Osteocyte (in vitro differentiated cells): ENCODE results near the gene GSTP1. TPM values are rescaled to one million over a fixed set of nuclear protein-coding genes. Genes with fewer than 3 reads are reported as not detected.
"Not testable (repeated sequence)": the region's sequence is repeated elsewhere in the genome, so short reads cannot be mapped to it uniquely, and the experiment has no call there.

Source experiments
- DNase-seq: peaks from one replicate; pipeline ENCODE4 v3.0.0; 2021; ENCODE audit warnings: mixed read lengths; ENCODE audit not compliant: unreplicated experiment; ENCODE audit errors: extremely low spot score
- H3K27ac Mint-ChIP-seq: one replicate; pipeline ENCODE4 v1.8.0; 2021; ENCODE audit warnings: mild to moderate bottlenecking, mixed read lengths; ENCODE audit not compliant: unreplicated experiment
- H3K27me3 Mint-ChIP-seq: one replicate; pipeline ENCODE4 v1.8.0; 2021; ENCODE audit warnings: mixed read lengths; ENCODE audit not compliant: unreplicated experiment
- H3K36me3 Mint-ChIP-seq: one replicate; pipeline ENCODE4 v1.8.0; 2021; ENCODE audit warnings: mixed read lengths; ENCODE audit not compliant: unreplicated experiment
- H3K4me1 Mint-ChIP-seq: one replicate; pipeline ENCODE4 v1.8.0; 2021; ENCODE audit warnings: mixed read lengths; ENCODE audit not compliant: unreplicated experiment
- H3K4me3 Mint-ChIP-seq: one replicate; pipeline ENCODE4 v1.8.0; 2021; ENCODE audit warnings: mild to moderate bottlenecking, moderate library complexity, mixed read lengths; ENCODE audit not compliant: unreplicated experiment
- H3K9me3 Mint-ChIP-seq: one replicate; pipeline ENCODE4 v1.8.0; 2021; ENCODE audit warnings: mixed read lengths; ENCODE audit not compliant: unreplicated experiment
- CTCF ChIP-seq: fragments of 200-600 bp; sonication (generic); IDR thresholded peaks from 2 replicates; pipeline ENCODE4 v1.5.0; 2021; ENCODE audit warnings: antibody characterized with exemption, mild to moderate bottlenecking, moderate library complexity
- total RNA-seq: library from RNA; stranded (reverse); gene quantifications from 2 replicates; pipeline ENCODE4 v1.2.1, GENCODE V29; 2021

The GSTP1 gene
- total RNA-seq, 1 donor from 2014 or later, result 544 TPM

DNA sequence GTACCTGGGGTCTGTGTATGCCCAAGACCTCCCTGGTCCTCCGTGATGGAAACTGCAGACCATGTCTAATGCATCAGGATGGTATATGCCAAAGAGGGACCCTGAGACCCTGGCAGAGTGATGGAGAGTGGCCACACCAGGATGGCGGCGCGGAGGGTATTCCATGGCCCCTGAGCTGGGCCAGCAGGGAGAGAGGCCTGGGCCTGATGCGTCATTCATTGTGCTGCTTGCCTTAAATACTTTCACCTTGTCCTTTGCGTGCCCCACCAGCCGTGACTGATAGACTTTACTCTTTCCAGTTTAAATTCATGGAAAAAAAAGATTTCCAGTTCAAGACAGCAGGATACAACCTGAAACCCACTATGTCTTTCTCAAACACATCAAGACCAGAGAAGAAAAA, 17.5 kb downstream of the GSTP1 start:
- Mint-ChIP-seq H3K4me3 (no peak overlapping the region), H3K27ac (no peak overlapping the region), H3K27me3 (peaks cover 41% of the 10 kb centered on the region), H3K9me3 (no peaks in the 10 kb centered on the region), H3K36me3 (no peaks in the 10 kb centered on the region), H3K4me1 (no peaks in the 10 kb centered on the region)
- no peak for DNase-seq
- TF ChIP-seq CTCF, result no peak

GRCh38 chr11:67604119-67604518, 20.5 kb downstream of the GSTP1 start:
- H3K27ac Mint-ChIP-seq, H3K36me3 Mint-ChIP-seq, H3K4me1 Mint-ChIP-seq, H3K9me3 Mint-ChIP-seq, H3K4me3 Mint-ChIP-seq, DNase-seq: not testable (repeated sequence)
- peaks cover 31% of the 10 kb centered on the region for H3K27me3 Mint-ChIP-seq

DNA sequence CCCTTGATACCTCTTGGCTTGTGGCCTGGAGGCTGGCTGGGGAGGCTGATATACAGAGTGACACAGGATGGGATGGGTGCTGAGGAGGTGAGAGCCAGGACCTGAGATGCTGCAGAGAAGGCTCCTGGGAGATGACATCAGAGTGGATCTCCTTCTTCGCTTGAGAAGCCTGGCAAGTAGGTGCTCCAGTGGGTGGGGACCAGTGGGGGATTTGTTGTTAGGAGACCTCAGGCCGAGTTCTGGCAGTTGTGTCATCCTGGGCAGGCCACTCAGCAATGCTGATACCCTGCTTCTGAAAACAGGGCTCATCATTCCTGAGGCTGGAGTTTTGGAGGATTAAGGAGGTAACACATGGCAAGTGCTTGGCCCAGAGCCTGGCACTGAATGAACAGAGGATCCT, 21.2 kb downstream of the GSTP1 start:
- DNase-seq, result no peak
- no peak for TF ChIP-seq CTCF
- H3K4me1 Mint-ChIP-seq, result peaks cover 9% of the 10 kb centered on the region
- peak overlapping the region; percentile 2 for H3K4me3 Mint-ChIP-seq
- no peaks in the 10 kb centered on the region for H3K9me3 Mint-ChIP-seq
- no peak overlapping the region for H3K27ac Mint-ChIP-seq
- peaks cover 24% of the 10 kb centered on the region for H3K27me3 Mint-ChIP-seq
- no peaks in the 10 kb centered on the region for H3K36me3 Mint-ChIP-seq

DNA sequence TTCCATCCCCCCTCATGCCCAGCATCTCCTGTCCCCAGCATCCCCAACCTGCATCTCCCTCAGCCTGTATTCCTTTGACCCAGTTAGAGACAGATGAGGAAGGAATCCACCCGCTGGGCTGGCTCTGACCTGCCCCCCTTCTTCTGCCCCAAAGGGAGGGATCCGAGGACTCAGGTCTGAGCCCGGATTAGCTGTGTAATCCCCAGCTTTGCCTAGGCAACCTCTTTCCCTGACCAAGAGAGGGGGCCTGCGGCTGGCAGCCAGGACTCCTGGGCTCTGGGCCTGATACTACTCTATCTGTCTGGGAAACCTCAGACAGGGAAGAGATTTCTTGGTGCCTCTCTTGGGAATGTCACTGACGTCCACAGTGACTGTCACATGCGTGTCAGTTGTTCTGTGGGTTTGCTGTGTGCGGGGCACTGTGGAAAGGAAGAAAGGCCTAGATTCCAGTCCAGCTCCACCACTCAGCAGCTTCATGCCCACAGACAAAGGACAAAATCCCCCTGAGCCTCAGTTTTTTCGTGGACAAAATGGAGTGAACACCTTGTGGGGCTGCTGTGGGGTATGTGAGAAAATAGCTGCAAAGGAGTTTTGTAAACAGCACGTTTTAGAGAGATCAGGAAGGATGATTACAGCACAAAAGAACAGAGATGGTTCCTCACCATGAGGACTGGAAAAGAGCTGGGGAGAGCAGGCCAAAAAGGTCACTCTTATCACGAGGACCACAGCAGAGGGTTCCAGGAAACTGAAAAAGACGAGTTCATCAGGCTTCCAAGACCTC, 21.8 kb downstream of the GSTP1 start:
- no peaks in the 10 kb centered on the region for H3K9me3 Mint-ChIP-seq
- DNase-seq, result no peak
- H3K36me3 Mint-ChIP-seq, result no peaks in the 10 kb centered on the region
- H3K4me1 Mint-ChIP-seq, result peaks cover 9% of the 10 kb centered on the region
- no peak overlapping the region for H3K27ac Mint-ChIP-seq
- H3K27me3 Mint-ChIP-seq, result peaks cover 20% of the 10 kb centered on the region
- no peak for TF ChIP-seq CTCF
- H3K4me3 Mint-ChIP-seq, result peak overlapping the region; percentile 54

DNA sequence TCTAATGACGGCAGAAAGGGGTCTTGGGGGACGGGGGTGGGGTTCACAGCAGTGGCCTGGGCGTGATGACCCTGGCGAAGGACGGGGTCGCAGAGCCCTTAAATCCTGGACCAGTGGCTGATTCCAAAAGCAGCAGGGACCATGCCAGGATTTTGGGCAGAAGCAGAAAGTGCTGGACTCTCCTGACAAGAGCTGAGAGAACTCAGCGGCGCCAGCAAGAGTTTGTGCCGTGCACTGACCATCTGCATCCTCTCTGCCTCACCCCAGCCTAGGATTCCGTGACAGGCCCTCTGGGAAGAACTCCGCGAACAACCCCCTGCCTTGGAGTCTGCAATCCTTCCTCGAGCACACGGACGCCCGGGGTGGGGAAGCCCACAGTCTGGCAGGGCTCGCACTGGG, 22.5 kb downstream of the GSTP1 start:
- no peak for TF ChIP-seq CTCF

More for the DNA sequence above, 22.5 kb downstream of the GSTP1 start:
- Mint-ChIP-seq H3K4me1 (peaks cover 9% of the 10 kb centered on the region), H3K27ac (peak overlapping the region; percentile 57), H3K9me3 (no peaks in the 10 kb centered on the region), H3K27me3 (peaks cover 13% of the 10 kb centered on the region), H3K4me3 (peak overlapping the region; percentile 85), H3K36me3 (peaks cover 2% of the 10 kb centered on the region)
- no peak for DNase-seq
